Measurements from ENCODE around the gene ARHGAP25. TPM values are rescaled to one million over a fixed set of nuclear protein-coding genes. Genes with fewer than 3 reads are reported as not detected.

The ARHGAP25 gene
- total RNA-seq, 1 experiment from 2014 or later = 0.27 TPM

DNA sequence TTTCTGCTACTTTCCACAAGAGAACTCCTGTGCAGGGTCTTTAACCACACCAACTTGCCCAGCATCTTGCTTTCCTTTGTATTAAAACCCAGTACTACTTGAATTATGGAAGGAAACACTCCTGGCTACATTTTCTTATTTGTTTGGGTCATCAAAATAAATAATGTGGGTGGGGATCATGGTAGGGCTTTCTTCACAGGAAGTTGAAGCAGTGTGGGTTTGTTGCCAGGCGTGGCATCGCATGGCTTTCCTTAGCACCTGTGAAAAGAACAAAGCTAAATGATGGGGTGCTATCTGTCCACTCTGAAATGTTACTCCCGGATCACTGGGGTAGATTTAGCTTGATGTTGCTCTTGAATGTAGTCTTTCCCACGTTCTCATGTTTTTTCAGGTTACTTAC is 18.7 kb downstream of the ARHGAP25 start:
- no peak for DNase-seq (ENCODE audit: low read depth, low spot score)

More for the DNA sequence above, 18.7 kb downstream of the ARHGAP25 start:
- no peak overlapping the region for H3K4me2 ChIP-seq (ENCODE audit: low read length)
- no peak for TF ChIP-seq ZBTB33 (IDR thresholded peaks at IDR 0.05; ENCODE audit: extremely low read depth, insufficient replicate concordance, low read length)
- TF ChIP-seq SIN3A (IDR thresholded peaks at IDR 0.05; ENCODE audit: low read depth) = no peak
- TF ChIP-seq, protein P1, sequence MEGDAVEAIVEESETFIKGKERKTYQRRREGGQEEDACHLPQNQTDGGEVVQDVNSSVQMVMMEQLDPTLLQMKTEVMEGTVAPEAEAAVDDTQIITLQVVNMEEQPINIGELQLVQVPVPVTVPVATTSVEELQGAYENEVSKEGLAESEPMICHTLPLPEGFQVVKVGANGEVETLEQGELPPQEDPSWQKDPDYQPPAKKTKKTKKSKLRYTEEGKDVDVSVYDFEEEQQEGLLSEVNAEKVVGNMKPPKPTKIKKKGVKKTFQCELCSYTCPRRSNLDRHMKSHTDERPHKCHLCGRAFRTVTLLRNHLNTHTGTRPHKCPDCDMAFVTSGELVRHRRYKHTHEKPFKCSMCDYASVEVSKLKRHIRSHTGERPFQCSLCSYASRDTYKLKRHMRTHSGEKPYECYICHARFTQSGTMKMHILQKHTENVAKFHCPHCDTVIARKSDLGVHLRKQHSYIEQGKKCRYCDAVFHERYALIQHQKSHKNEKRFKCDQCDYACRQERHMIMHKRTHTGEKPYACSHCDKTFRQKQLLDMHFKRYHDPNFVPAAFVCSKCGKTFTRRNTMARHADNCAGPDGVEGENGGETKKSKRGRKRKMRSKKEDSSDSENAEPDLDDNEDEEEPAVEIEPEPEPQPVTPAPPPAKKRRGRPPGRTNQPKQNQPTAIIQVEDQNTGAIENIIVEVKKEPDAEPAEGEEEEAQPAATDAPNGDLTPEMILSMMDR (IDR thresholded peaks at IDR 0.05 in 2 of 3, conservative IDR thresholded peaks at IDR 0.05 in 1 of 3; ENCODE audit: borderline replicate concordance in 1 of 3, insufficient read depth in 1 of 3, low read depth in 2 of 3, low read length in 2 of 3) = no peak
- no peaks in the 10 kb centered on the region for H3K9me3 ChIP-seq (ENCODE audit: control insufficient read depth in 1 of 2, insufficient read depth in 1 of 2, low read depth in 1 of 2, low read length in 2 of 2)
- ChIA-PET CTCF (interaction anchor here (2.5 kb wide), 1 partner anchor 154 kb away, joined by 30 read pairs; no protein-coding TSS in a partner anchor), RAD21 (ENCODE audit: low non-redundant PET in 1 of 2, low total read pairs in 2 of 2, uncharacterized antibody in 2 of 2, unreplicated experiment in 2 of 2) (no interaction called here), POLR2A (no interaction called here)
- no peaks in the 10 kb centered on the region for H4K20me1 ChIP-seq (ENCODE audit: insufficient read depth)
- H2AFZ ChIP-seq (ENCODE audit: low read depth, low read length, poor library complexity, severe bottlenecking) = no peak overlapping the region
- H3K9me2 ChIP-seq (ENCODE audit: insufficient read depth) = no peaks in the 10 kb centered on the region
- H3K4me3 ChIP-seq (replicated peaks in 1 of 2; ENCODE audit: low read depth in 1 of 2, low read length in 2 of 2) = no peak overlapping the region
- no peaks in the 10 kb centered on the region for H3K27me3 ChIP-seq (ENCODE audit: insufficient read depth, low read length)
- no peak overlapping the region for H3K27ac ChIP-seq (ENCODE audit: low read depth, low read length)
- intact Hi-C loops (cut with micrococcal nuclease) = loop anchor here (5.0 kb wide), 1 partner anchor 154 kb away; no protein-coding TSS in a partner anchor
- H3K9ac ChIP-seq (ENCODE audit: low read length) = no peak overlapping the region
- H3K36me3 ChIP-seq (ENCODE audit: control insufficient read depth in 1 of 2, insufficient read depth in 2 of 2, low read length in 2 of 2) = no peaks in the 10 kb centered on the region
- ATAC-seq = no peak
- H3K79me2 ChIP-seq (ENCODE audit: insufficient read depth, low read length) = no peaks in the 10 kb centered on the region
- H3K4me1 ChIP-seq (ENCODE audit: control insufficient read depth in 1 of 2, insufficient read depth in 2 of 2, low read length in 2 of 2) = no peaks in the 10 kb centered on the region
- no TSS peak for BruUV-seq (replicated peaks)
